Kidney (tissue), 14 donors: ENCODE measurements around the gene TMEM178A. TPM values are rescaled to one million over a fixed set of nuclear protein-coding genes. Genes with fewer than 3 reads are reported as not detected.

Source experiments
- DNase-seq, 5 donors: peaks; one replicate each; pipeline ENCODE4 v3.0.0-alpha.2; 2013 to 2020
- FAIRE-seq: peaks from 2 replicates; lab custom pipeline; 2012; peaks lifted over from hg19 to GRCh38; lab: Jason Lieb, UNC
- H3K27ac ChIP-seq, 2 donors: one replicate each; pipeline ENCODE4 v1.7.0; 2013; ENCODE audit warnings: low read depth in 2 of 2, low read length in 2 of 2, inconsistent platforms in 1 of 2
- H3K27me3 ChIP-seq: one replicate; pipeline ENCODE4 v1.7.1; 2013; ENCODE audit warnings: low read length, inconsistent platforms; ENCODE audit not compliant: control insufficient read depth, insufficient read depth
- H3K36me3 ChIP-seq, 3 donors: one replicate each; pipeline versions ENCODE4 v1.7.0 to v1.7.1; 2013; ENCODE audit warnings: low read length in 3 of 3, control low read depth in 1 of 3, inconsistent platforms in 1 of 3; ENCODE audit not compliant: insufficient read depth in 3 of 3, control insufficient read depth in 2 of 3
- H3K4me1 ChIP-seq, 3 donors: one replicate each; pipeline versions ENCODE4 v1.7.0 to v1.7.1; 2013; ENCODE audit warnings: low read length in 3 of 3, inconsistent platforms in 1 of 3, low read depth in 1 of 3; ENCODE audit not compliant: control insufficient read depth in 2 of 3, insufficient read depth in 2 of 3
- H3K4me3 ChIP-seq, 3 donors: one replicate each; pipeline versions ENCODE4 v1.7.0 to v1.8.1; 2013; ENCODE audit warnings: low read length in 3 of 3, control low read depth in 1 of 3, inconsistent platforms in 1 of 3
- H3K9ac ChIP-seq, 3 donors: one replicate each; pipeline versions ENCODE4 v1.7.0 to v1.7.1; 2013; ENCODE audit warnings: low read length in 3 of 3, control low read depth in 1 of 3, inconsistent platforms in 1 of 3
- H3K9me3 ChIP-seq, 3 donors: one replicate each; pipeline versions ENCODE4 v1.7.0 to v1.7.1; 2013; ENCODE audit warnings: low read length in 3 of 3, control low read depth in 1 of 3, inconsistent platforms in 1 of 3; ENCODE audit not compliant: control insufficient read depth in 2 of 3, insufficient read depth in 1 of 3
- intact Hi-C: fragments of 100-400 bp; cut with DNase I; formaldehyde crosslinking; loops from one replicate; pipeline ENCODE4 v1.11.1; 2022
- polyA plus RNA-seq: library from polyadenylated mRNA; stranded (reverse); fragments of 350-450 nt; fragmentation: Illumina TruSeq; extraction: RNeasy Lipid Tissue Mini Kit (QIAGEN cat#74804); gene quantifications from one replicate; pipeline ENCODE4 v1.2.3, GENCODE V29; 2014; ENCODE audit warnings: low read depth, low replicate concordance; ENCODE audit not compliant: insufficient read depth
- total RNA-seq: library from RNA; stranded (reverse); fragmentation: NEBNext Ultra II Directional; extraction: Animal tissue kit (Norgen Biotek cat#: 25700); gene quantifications from one replicate; pipeline ENCODE4 v1.2.1, GENCODE V29; 2021
- TF ChIP-seq, protein P1 (sequence below): IDR thresholded peaks from 3 replicates; pipeline ENCODE4 v1.5.1; 2012; ENCODE audit warnings: mild to moderate bottlenecking, moderate library complexity, borderline replicate concordance; ENCODE audit not compliant: insufficient read depth; ENCODE audit errors: extremely low read depth
- donor health status: control.
- donor health status: control.
- donor health status: control.
- donor health status: control.
- donor health status: control.
- donor health status: DM: yes; HTN: yes; CAD: no.
- donor health status: Normal renal cell carcinoma (clear cell type).

Gene TMEM178A
- total and polyA plus RNA-seq, 2 donors from 2014 or later, result 5.7 to 48.0 TPM

DNA sequence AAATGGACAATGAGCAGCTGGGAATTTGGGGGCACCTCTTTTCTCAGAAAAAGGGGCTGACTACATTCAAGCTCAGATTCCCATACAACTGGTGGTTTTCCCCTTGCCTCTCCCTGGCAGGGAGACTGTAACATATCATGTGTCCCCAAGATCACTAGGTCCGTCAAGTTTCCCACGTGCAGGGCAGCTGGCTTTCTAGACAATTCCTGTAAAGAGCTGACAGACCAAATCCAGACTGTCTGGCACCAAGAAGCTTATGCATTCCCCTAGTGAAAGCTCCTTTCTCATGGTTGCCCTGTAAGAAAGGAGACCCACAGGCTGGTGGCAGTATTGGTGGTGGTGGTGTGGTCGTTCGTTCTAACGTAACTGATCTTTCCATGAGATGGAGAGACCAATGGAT lies 64.6 kb downstream of the TMEM178A start:
- peaks cover 0 to 5% (median 3%) of the 10 kb centered on the region in 3 donors for H3K4me1 ChIP-seq
- no peak overlapping the region for H3K27ac ChIP-seq
- no peak overlapping the region for H3K4me3 ChIP-seq
- intact Hi-C loops, result no loop called here
- no peaks in the 10 kb centered on the region for H3K9me3 ChIP-seq
- no peaks in the 10 kb centered on the region for H3K27me3 ChIP-seq
- H3K36me3 ChIP-seq, result peaks cover 0 to 1% (median under 1%) of the 10 kb centered on the region in 3 donors
- FAIRE-seq, result no peak
- DNase-seq, result no peak
- no peak overlapping the region for H3K9ac ChIP-seq
- TF ChIP-seq, protein P1, sequence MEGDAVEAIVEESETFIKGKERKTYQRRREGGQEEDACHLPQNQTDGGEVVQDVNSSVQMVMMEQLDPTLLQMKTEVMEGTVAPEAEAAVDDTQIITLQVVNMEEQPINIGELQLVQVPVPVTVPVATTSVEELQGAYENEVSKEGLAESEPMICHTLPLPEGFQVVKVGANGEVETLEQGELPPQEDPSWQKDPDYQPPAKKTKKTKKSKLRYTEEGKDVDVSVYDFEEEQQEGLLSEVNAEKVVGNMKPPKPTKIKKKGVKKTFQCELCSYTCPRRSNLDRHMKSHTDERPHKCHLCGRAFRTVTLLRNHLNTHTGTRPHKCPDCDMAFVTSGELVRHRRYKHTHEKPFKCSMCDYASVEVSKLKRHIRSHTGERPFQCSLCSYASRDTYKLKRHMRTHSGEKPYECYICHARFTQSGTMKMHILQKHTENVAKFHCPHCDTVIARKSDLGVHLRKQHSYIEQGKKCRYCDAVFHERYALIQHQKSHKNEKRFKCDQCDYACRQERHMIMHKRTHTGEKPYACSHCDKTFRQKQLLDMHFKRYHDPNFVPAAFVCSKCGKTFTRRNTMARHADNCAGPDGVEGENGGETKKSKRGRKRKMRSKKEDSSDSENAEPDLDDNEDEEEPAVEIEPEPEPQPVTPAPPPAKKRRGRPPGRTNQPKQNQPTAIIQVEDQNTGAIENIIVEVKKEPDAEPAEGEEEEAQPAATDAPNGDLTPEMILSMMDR, result no peak

DNA sequence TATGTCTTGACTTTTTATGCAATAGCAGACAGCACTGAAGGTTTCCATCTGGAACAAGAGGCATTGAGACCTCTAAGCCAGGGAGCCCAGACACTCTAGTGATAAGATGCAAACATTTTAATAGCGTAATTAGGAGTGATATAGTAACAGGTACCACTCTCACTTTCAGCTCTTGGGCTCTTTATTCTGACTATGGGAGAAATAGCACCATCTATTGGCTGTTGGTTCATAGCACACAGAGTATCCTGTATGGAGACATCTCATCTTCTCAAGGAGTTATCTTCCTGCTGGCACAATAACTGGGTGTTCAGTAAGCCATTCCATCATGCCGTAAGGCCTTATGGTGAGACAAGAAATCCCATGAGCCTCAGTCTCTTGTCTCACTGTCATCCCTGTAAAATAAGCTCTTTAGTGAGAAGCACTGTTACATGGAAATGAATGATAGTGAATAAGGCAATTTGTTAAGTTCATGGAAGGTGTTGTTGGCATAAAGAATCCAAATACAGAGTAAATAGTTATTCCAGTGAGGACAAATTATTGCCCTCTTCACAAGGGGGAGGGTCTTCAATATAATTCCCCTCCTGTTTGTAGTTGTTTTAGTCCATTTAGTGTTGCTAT lies 65.1 kb downstream of the TMEM178A start:
- DNase-seq, result peak in 2 of 5 donors; percentile 43 to 44
- intact Hi-C loops, result no loop called here
- H3K4me3 ChIP-seq, result no peak overlapping the region
- no peaks in the 10 kb centered on the region for H3K27me3 ChIP-seq
- H3K4me1 ChIP-seq, result peaks cover 0 to 5% (median 3%) of the 10 kb centered on the region in 3 donors
- TF ChIP-seq, protein P1, result peak; percentile 47
- no peak for FAIRE-seq
- peaks cover 0 to 6% (median 6%) of the 10 kb centered on the region in 3 donors for H3K36me3 ChIP-seq
- no peak overlapping the region for H3K9ac ChIP-seq
- no peaks in the 10 kb centered on the region for H3K9me3 ChIP-seq
- H3K27ac ChIP-seq, result no peak overlapping the region

DNA sequence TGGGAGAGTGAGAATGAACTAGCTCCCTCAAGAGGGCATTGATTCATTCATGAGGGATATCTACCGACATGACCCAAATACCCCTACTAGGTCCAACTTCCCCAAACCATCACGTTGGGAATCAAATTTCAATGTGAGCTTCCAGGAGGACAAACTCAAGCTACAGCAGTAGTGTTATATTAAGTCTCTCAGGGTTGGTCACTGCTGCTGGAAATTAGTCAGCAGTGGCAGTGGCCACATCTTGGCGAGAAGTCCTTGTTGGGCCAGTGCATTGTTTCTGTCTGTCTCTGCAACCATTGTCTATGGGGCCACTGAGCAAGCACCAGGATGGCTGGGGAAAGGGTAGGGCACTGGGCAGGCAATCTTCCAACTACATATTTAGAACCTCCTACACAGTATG lies 65.8 kb downstream of the TMEM178A start:
- DNase-seq, result no peak
- no peak overlapping the region for H3K9ac ChIP-seq
- peaks cover 0 to 11% (median 9%) of the 10 kb centered on the region in 3 donors for H3K36me3 ChIP-seq
- H3K4me3 ChIP-seq, result no peak overlapping the region
- no peaks in the 10 kb centered on the region for H3K27me3 ChIP-seq
- no peak for FAIRE-seq
- intact Hi-C loops, result no loop called here
- TF ChIP-seq, protein P1, result no peak
- H3K27ac ChIP-seq, result no peak overlapping the region
- H3K9me3 ChIP-seq, result no peaks in the 10 kb centered on the region
- H3K4me1 ChIP-seq, result peaks cover 0 to 5% (median 3%) of the 10 kb centered on the region in 3 donors
